Endothelial cell of umbilical vein (primary cell): Measurements from ENCODE around the gene GNA12. TPM values are rescaled to one million over a fixed set of nuclear protein-coding genes. Genes with fewer than 3 reads are reported as not detected.

Experiments
- BruUV-seq: library from RNA; stranded (reverse); fragments of 400-500 nt; replicated peaks from 2 replicates; lab custom pipeline; 2021; lab: Mats Ljungman, UMichigan
- CTCF ChIA-PET: fragments of 300-600, 350-600 bp; sonication (Branson Sonifier 250); formaldehyde crosslinking; loops from one replicate; lab custom pipeline; 2021; ENCODE audit warnings: antibody characterized with exemption, inconsistent platforms; lab: Charles Lee
- POLR2A ChIA-PET: fragments of 300-600, 350-600 bp; sonication (Branson Sonifier 250); formaldehyde crosslinking; loops from one replicate; lab custom pipeline; 2021; ENCODE audit warnings: antibody characterized with exemption, inconsistent platforms; lab: Charles Lee
- DNase-seq: peaks from one replicate; pipeline ENCODE4 v3.0.0-alpha.2; 2011; ENCODE audit warnings: low read depth, low spot score
- FAIRE-seq: peaks from 2 replicates; lab custom pipeline; 2011; peaks lifted over from hg19 to GRCh38; lab: Jason Lieb, UNC
- H2AFZ ChIP-seq: 2 replicates; pipeline ENCODE4 v1.6.0; 2012; ENCODE audit warnings: low read depth, low read length, control low read depth, inconsistent platforms
- H3K27ac ChIP-seq: 2 replicates; pipeline ENCODE4 v1.5.1; 2011; ENCODE audit warnings: low read depth, mild to moderate bottlenecking, control low read depth, low read length, moderate library complexity; ENCODE audit not compliant: insufficient read depth
- H3K27me3 ChIP-seq, 2 experiments: 2 replicates each; pipeline versions ENCODE4 v1.6.0 to v1.6.1; 2011; ENCODE audit warnings: low read length in 2 of 2, mixed read lengths in 1 of 2; ENCODE audit not compliant: control insufficient read depth in 2 of 2, insufficient read depth in 2 of 2
- H3K36me3 ChIP-seq, 2 experiments: 2 replicates in 1 of 2; 3 replicates in 1 of 2; pipeline ENCODE4 v1.5.1; 2011; ENCODE audit warnings: low read length in 2 of 2, mild to moderate bottlenecking in 1 of 2, moderate library complexity in 1 of 2; ENCODE audit not compliant: control insufficient read depth in 2 of 2, insufficient read depth in 2 of 2; ENCODE audit errors: extremely low read depth in 1 of 2
- H3K4me1 ChIP-seq: 3 replicates; pipeline ENCODE4 v1.5.1; 2011; ENCODE audit warnings: mild to moderate bottlenecking, low read length; ENCODE audit not compliant: control insufficient read depth, insufficient read depth; ENCODE audit errors: extremely low read depth
- H3K4me2 ChIP-seq: 2 replicates; pipeline ENCODE4 v1.6.1; 2011; ENCODE audit warnings: low read length, control low read depth, mixed read lengths; ENCODE audit not compliant: insufficient read depth
- H3K4me3 ChIP-seq, 3 experiments: fragments of 200-600 bp in 1 of 3; sonication (generic), shearing (Covaris generic) in 1 of 3; replicated peaks in 1 of 3; 2 replicates each; pipeline ENCODE4 v1.5.1; 2011 to 2016; ENCODE audit warnings: control low read depth in 3 of 3, low read length in 3 of 3, mild to moderate bottlenecking in 2 of 3, inconsistent platforms in 1 of 3, low read depth in 1 of 3, moderate library complexity in 1 of 3; ENCODE audit not compliant: insufficient read depth in 1 of 3
- H3K79me2 ChIP-seq: 2 replicates; pipeline ENCODE4 v1.6.0; 2012; ENCODE audit warnings: low read length, inconsistent platforms; ENCODE audit not compliant: control insufficient read depth, insufficient read depth
- H3K9ac ChIP-seq: replicated peaks from 2 replicates; pipeline ENCODE3; 2011; ENCODE audit warnings: low read length, control low read depth; ENCODE audit not compliant: insufficient read depth; ENCODE audit errors: extremely low read depth
- H3K9me1 ChIP-seq: replicated peaks from 3 replicates; pipeline ENCODE4 v1.6.0; 2011; ENCODE audit warnings: mild to moderate bottlenecking, low read length; ENCODE audit not compliant: control insufficient read depth, insufficient read depth; ENCODE audit errors: extremely low read depth
- H3K9me3 ChIP-seq: replicated peaks from 2 replicates; pipeline ENCODE4 v1.5.1; 2012; ENCODE audit warnings: low read length, inconsistent platforms; ENCODE audit not compliant: control insufficient read depth, insufficient read depth
- H4K20me1 ChIP-seq: replicated peaks from 2 replicates; pipeline ENCODE3; 2011; ENCODE audit warnings: mild to moderate bottlenecking, low read length; ENCODE audit not compliant: control insufficient read depth, insufficient read depth; ENCODE audit errors: extremely low read depth
- EZH2 ChIP-seq: IDR thresholded peaks from 2 replicates; pipeline ENCODE4 v1.6.1; 2012; ENCODE audit warnings: borderline replicate concordance, low read depth, mild to moderate bottlenecking, moderate library complexity, low read length, inconsistent platforms; ENCODE audit not compliant: severe bottlenecking
- FOS ChIP-seq: IDR thresholded peaks from 2 replicates; pipeline ENCODE4 v1.6.1; 2011; ENCODE audit warnings: mild to moderate bottlenecking, low read length, moderate library complexity, borderline replicate concordance; ENCODE audit not compliant: insufficient read depth
- GATA2 ChIP-seq: IDR thresholded peaks from 2 replicates; pipeline ENCODE4 v1.7.0; 2011; ENCODE audit warnings: low read depth, mild to moderate bottlenecking, moderate library complexity, mixed read lengths, low read length; ENCODE audit not compliant: insufficient read length, insufficient read depth
- JUN ChIP-seq: IDR thresholded peaks from 2 replicates; pipeline ENCODE4 v1.6.1; 2011; ENCODE audit warnings: borderline replicate concordance, low read depth; ENCODE audit not compliant: insufficient read length, insufficient read depth
- MYC ChIP-seq: IDR thresholded peaks from one replicate; pipeline ENCODE4 v1.6.1; 2011; ENCODE audit warnings: mild to moderate bottlenecking, low read depth, low read length
- POLR2A ChIP-seq: IDR thresholded peaks from 2 replicates; pipeline ENCODE4 v1.6.1; 2012; ENCODE audit warnings: low read depth, mild to moderate bottlenecking, control low read depth, low read length
- POLR2AphosphoS5 ChIP-seq: IDR thresholded peaks from 2 replicates; pipeline ENCODE4 v1.6.1; 2012; ENCODE audit warnings: low read depth, mild to moderate bottlenecking, control low read depth, low read length, moderate library complexity; ENCODE audit not compliant: insufficient read depth
- dilution Hi-C: fragments of 300-500 bp; cut with MboI; formaldehyde crosslinking; loops from one replicate; pipeline ENCODE4 v1.15.0; 2019; ENCODE audit warnings: low sequenced_read_pairs; ENCODE audit not compliant: extremely low pct_ligation_motif_present
- intact Hi-C: fragments of 100-400 bp; cut with micrococcal nuclease; formaldehyde crosslinking; loops from one replicate; pipeline ENCODE4 v1.10.0; 2022
- polyA plus RNA-seq, 4 experiments: library from polyadenylated mRNA; depleted of rRNA in 3 of 4; stranded (reverse) in 3 of 4; unstranded in 1 of 4; fragments of >200 nt; gene quantifications; 2 replicates each; pipeline versions ENCODE4 v1.2.1 to v1.2.3, GENCODE V29; 2011 to 2012; ENCODE audit warnings: missing spikeins in 1 of 4
- total RNA-seq: library from RNA; stranded (reverse); gene quantifications from 2 replicates; pipeline ENCODE4 v1.2.3, GENCODE V29; 2021
- TF ChIP-seq, protein P1 (sequence below): IDR thresholded peaks from 2 replicates; pipeline ENCODE4 v1.6.1; 2011; ENCODE audit not compliant: insufficient read depth, insufficient read length
- TF ChIP-seq, protein P2 (sequence below), 2 donors: IDR thresholded peaks; 1 replicate in 1 of 2; 2 replicates in 1 of 2; pipeline ENCODE4 v1.5.1; 2011; ENCODE audit warnings: low read length in 2 of 2, mild to moderate bottlenecking in 2 of 2, moderate library complexity in 2 of 2, control low read depth in 1 of 2, inconsistent platforms in 1 of 2, low read depth in 1 of 2; ENCODE audit not compliant: insufficient read depth in 1 of 2; ENCODE audit errors: extremely low read depth in 1 of 2

Gene GNA12
- total and polyA plus RNA-seq, 2 donors (not counting 3 experiments of a cell fraction or from before 2014, with no cell fraction given), result 63.0 to 75.1 TPM

DNA sequence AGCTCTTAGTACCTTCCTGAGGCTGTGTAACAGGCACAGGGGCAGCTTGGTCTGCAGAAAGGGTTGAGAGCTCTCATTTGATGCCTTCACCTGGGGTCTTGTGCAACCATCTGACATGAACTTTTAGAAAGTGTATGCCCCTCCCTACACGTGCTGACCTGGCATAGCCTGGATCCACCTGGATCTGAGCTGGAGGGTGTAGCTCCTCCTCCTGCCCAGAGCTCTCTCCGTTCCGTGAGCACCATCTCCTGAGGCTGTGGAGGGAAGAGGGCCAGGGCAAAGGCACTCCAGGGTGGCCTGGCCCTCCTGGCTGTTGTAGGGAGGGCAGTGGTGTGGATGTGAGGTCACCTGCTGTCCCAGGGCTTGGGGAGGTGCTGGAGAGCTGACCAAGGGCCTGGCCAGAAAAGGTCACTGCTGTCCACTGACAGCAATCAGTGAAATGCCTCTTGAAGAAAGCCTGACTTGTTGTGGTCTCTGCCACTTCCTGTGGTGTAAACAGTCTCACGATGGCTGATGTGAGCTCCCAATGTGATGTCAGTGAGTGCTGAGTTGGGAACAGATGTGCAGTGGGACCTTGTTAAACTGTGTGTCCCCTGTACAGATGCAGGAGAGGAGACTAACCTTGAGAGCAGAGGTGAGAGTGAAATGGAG, 133.1 kb downstream of the GNA12 start:
- H4K20me1 ChIP-seq, result no peaks in the 10 kb centered on the region
- FAIRE-seq, result no peak

More for the DNA sequence above, 133.1 kb downstream of the GNA12 start:
- no peak overlapping the region for H2AFZ ChIP-seq
- no peak overlapping the region for H3K4me2 ChIP-seq
- no peak overlapping the region for H3K4me3 ChIP-seq
- H3K79me2 ChIP-seq, result no peaks in the 10 kb centered on the region
- H3K4me1 ChIP-seq, result no peaks in the 10 kb centered on the region
- H3K9me3 ChIP-seq, result no peaks in the 10 kb centered on the region
- BruUV-seq, result no TSS peak
- no peak for DNase-seq
- ChIA-PET POLR2A (interaction anchor here (0.5 kb wide), 1 partner anchor 143 kb away, joined by 3 read pairs; no protein-coding TSS in a partner anchor), CTCF (interaction anchor here (1.1 to 3.9 kb wide), 14 partner anchors 7 to 354 kb away, joined by 3 to 32 read pairs (median 12); no protein-coding TSS in a partner anchor)
- no peak overlapping the region for H3K9ac ChIP-seq
- dilution Hi-C loops (no loop called here), intact Hi-C loops (no loop called here)
- H3K9me1 ChIP-seq, result no peaks in the 10 kb centered on the region
- H3K27me3 ChIP-seq, result no peaks in the 10 kb centered on the region
- no peaks in the 10 kb centered on the region for H3K36me3 ChIP-seq
- no peak for TF ChIP-seq POLR2AphosphoS5
- TF ChIP-seq POLR2A, result no peak
- TF ChIP-seq EZH2, result no peak
- TF ChIP-seq, protein P1, sequence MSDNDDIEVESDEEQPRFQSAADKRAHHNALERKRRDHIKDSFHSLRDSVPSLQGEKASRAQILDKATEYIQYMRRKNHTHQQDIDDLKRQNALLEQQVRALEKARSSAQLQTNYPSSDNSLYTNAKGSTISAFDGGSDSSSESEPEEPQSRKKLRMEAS, result no peak
- TF ChIP-seq, protein P2, sequence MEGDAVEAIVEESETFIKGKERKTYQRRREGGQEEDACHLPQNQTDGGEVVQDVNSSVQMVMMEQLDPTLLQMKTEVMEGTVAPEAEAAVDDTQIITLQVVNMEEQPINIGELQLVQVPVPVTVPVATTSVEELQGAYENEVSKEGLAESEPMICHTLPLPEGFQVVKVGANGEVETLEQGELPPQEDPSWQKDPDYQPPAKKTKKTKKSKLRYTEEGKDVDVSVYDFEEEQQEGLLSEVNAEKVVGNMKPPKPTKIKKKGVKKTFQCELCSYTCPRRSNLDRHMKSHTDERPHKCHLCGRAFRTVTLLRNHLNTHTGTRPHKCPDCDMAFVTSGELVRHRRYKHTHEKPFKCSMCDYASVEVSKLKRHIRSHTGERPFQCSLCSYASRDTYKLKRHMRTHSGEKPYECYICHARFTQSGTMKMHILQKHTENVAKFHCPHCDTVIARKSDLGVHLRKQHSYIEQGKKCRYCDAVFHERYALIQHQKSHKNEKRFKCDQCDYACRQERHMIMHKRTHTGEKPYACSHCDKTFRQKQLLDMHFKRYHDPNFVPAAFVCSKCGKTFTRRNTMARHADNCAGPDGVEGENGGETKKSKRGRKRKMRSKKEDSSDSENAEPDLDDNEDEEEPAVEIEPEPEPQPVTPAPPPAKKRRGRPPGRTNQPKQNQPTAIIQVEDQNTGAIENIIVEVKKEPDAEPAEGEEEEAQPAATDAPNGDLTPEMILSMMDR (IDR thresholded peaks at IDR 0.05; ENCODE audit: extremely low read depth in 1 of 2, insufficient read depth in 1 of 2, low read depth in 1 of 2, low read length in 2 of 2), result no peak
- no peak for TF ChIP-seq GATA2
- TF ChIP-seq MYC, result no peak
- TF ChIP-seq FOS, result no peak
- TF ChIP-seq JUN, result no peak
- H3K27ac ChIP-seq, result no peak overlapping the region
